Left ventricle myocardium inferior (tissue), 1 donor: ENCODE data around the gene COL4A6. TPM values are rescaled to one million over a fixed set of nuclear protein-coding genes. Genes with fewer than 3 reads are reported as not detected.
"Not testable (repeated sequence)": the region's sequence is repeated elsewhere in the genome, so short reads cannot be mapped to it uniquely, and the experiment has no call there.

Experiments
- DNase-seq: peaks from one replicate; pipeline ENCODE4 v3.0.0-alpha.2; 2020
- H3K27ac ChIP-seq: fragments of 200-600 bp; replicated peaks from 2 replicates; pipeline ENCODE4 v1.8.0; 2021
- H3K27me3 ChIP-seq: fragments of 200-600 bp; 2 replicates; pipeline ENCODE4 v1.8.0; 2021; ENCODE audit warnings: low read depth
- H3K36me3 ChIP-seq: fragments of 200-600 bp; 2 replicates; pipeline ENCODE4 v1.8.0; 2021
- H3K4me1 ChIP-seq: fragments of 200-600 bp; 2 replicates; pipeline ENCODE4 v1.8.0; 2021
- H3K4me3 ChIP-seq: fragments of 200-600 bp; 2 replicates; pipeline ENCODE4 v1.8.0; 2021; ENCODE audit warnings: mild to moderate bottlenecking, moderate library complexity
- H3K9me3 ChIP-seq: fragments of 200-600 bp; replicated peaks from 2 replicates; pipeline ENCODE4 v1.8.0; 2021
- CTCF ChIP-seq: fragments of 200-600 bp; IDR thresholded peaks from 2 replicates; pipeline ENCODE4 v1.8.0; 2021; ENCODE audit warnings: antibody characterized with exemption, mild to moderate bottlenecking, borderline replicate concordance
- intact Hi-C: fragments of 100-400 bp; cut with micrococcal nuclease; formaldehyde crosslinking; loops from one replicate; pipeline ENCODE4 v1.11.0; 2022
- total RNA-seq: library from RNA; stranded (reverse); fragmentation: NEBNext Ultra II Directional; extraction: Animal tissue kit (Norgen Biotek cat#: 25700); gene quantifications from one replicate; pipeline ENCODE4 v1.2.1, GENCODE V29; 2021
- donor health status: DM: no; HTN: yes; CAD: no; lungs with severe emphysema.

Gene COL4A6
- total RNA-seq, 1 donor from 2014 or later = 9.8 TPM

- intact Hi-C loops = no loop called here
- peak overlapping the region; percentile 40 for H3K27ac ChIP-seq
Measured at GRCh38 chrX:108384783-108385182, 53.4 kb downstream of the COL4A6 start.

GRCh38 chrX:108380222-108380621 is 58.0 kb downstream of the COL4A6 start:
- Histone ChIP-seq H3K9me3 (no peaks in the 10 kb centered on the region), H3K4me1 (no peaks in the 10 kb centered on the region), H3K27ac (no peak overlapping the region), H3K27me3 (no peaks in the 10 kb centered on the region), H3K36me3 (no peaks in the 10 kb centered on the region), H3K4me3 (no peak overlapping the region)
- intact Hi-C loops = no loop called here
- TF ChIP-seq CTCF = no peak
- no peak for DNase-seq

More at GRCh38 chrX:108384783-108385182, 53.4 kb downstream of the COL4A6 start:
- Histone ChIP-seq H3K4me3 (no peak overlapping the region), H3K36me3 (no peaks in the 10 kb centered on the region), H3K4me1 (no peaks in the 10 kb centered on the region), H3K9me3 (peaks cover 8% of the 10 kb centered on the region), H3K27me3 (no peaks in the 10 kb centered on the region)
- DNase-seq = no peak
- no peak for TF ChIP-seq CTCF

GRCh38 chrX:108376821-108377220 is 61.4 kb downstream of the COL4A6 start:
- H3K9me3 ChIP-seq, H3K27me3 ChIP-seq, H3K27ac ChIP-seq, intact Hi-C loops, H3K4me3 ChIP-seq, H3K4me1 ChIP-seq, H3K36me3 ChIP-seq, DNase-seq: not testable (repeated sequence)

- DNase-seq, H3K27me3 ChIP-seq, intact Hi-C loops, H3K36me3 ChIP-seq, H3K4me3 ChIP-seq, H3K27ac ChIP-seq, H3K9me3 ChIP-seq, H3K4me1 ChIP-seq: not testable (repeated sequence)
Measured at GRCh38 chrX:108375591-108375990, 62.6 kb downstream of the COL4A6 start.

- Histone ChIP-seq H3K36me3 (no peaks in the 10 kb centered on the region), H3K4me1 (no peaks in the 10 kb centered on the region), H3K27ac (no peak overlapping the region), H3K9me3 (no peaks in the 10 kb centered on the region), H3K4me3 (no peak overlapping the region), H3K27me3 (no peaks in the 10 kb centered on the region)
- intact Hi-C loops = no loop called here
- no peak for TF ChIP-seq CTCF
- DNase-seq = no peak
Measured at GRCh38 chrX:108366644-108367406, 71.4 kb downstream of the COL4A6 start.

GRCh38 chrX:108362026-108362425 is 76.2 kb downstream of the COL4A6 start:
- Histone ChIP-seq H3K4me3 (no peak overlapping the region), H3K9me3 (no peaks in the 10 kb centered on the region), H3K27ac (no peak overlapping the region), H3K27me3 (no peaks in the 10 kb centered on the region), H3K4me1 (no peaks in the 10 kb centered on the region), H3K36me3 (no peaks in the 10 kb centered on the region)
- intact Hi-C loops = no loop called here
- no peak for TF ChIP-seq CTCF
- no peak for DNase-seq
